HS-27A (cell line): ENCODE measurements around the gene IRX2.

Experiments
- DNase-seq: peaks from one replicate; pipeline ENCODE4 v3.0.0-alpha.2; 2012; ENCODE audit warnings: low read depth, missing footprints

The IRX2 gene

DNA sequence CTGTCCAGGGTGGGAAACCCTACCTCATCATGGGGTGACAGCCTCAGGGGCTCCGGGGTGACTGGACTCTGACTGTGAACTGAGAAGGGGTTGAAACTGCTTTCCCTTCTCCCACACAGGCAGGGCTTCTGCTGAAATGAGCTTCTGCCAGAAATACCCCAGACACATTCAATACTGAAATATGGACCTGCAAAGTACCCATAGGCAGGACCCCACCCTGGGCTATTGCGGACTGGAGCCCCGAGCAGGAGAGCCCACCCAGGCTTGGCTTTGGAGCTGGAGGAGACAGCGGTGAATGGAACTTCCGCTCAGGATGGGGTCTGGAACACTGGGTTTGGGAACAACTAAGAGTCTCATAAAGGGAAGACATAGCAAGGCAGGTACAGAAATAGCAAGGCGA is 37.5 kb downstream of the IRX2 start:
- DNase-seq = no peak

GRCh38 chr5:2711446-2712425 is 39.7 kb downstream of the IRX2 start:
- DNase-seq = no peak

GRCh38 chr5:2710910-2711309 is 40.6 kb downstream of the IRX2 start:
- no peak for DNase-seq

GRCh38 chr5:2709976-2710689 is 41.3 kb downstream of the IRX2 start:
- no peak for DNase-seq

- DNase-seq = no peak
Observed at GRCh38 chr5:2708751-2709150, 42.7 kb downstream of the IRX2 start.

- no peak for DNase-seq
Observed at GRCh38 chr5:2708132-2708531, 43.3 kb downstream of the IRX2 start.

GRCh38 chr5:2705861-2706260 is 45.6 kb downstream of the IRX2 start:
- DNase-seq = no peak

GRCh38 chr5:2704806-2705645 is 46.5 kb downstream of the IRX2 start:
- DNase-seq = no peak

DNA sequence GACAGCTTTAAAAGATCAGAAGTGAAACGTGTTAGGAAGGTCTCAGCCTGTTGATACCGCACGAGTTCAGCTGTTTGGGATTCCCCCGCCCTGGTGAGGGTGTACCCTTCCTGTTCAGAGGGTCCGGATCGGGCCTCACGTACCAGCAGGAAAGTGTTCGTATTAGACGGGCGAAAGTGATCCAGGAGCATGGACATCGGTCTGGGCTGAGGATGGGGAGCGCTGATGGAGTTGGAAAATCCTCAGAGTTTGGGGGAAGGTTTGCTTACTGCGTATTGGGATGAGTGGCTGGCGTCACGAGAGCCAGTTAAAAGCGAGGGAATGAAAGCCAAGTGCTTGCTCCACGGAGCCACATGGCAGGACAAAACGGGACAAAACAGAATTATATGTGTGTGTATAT is 47.4 kb downstream of the IRX2 start:
- no peak for DNase-seq

DNA sequence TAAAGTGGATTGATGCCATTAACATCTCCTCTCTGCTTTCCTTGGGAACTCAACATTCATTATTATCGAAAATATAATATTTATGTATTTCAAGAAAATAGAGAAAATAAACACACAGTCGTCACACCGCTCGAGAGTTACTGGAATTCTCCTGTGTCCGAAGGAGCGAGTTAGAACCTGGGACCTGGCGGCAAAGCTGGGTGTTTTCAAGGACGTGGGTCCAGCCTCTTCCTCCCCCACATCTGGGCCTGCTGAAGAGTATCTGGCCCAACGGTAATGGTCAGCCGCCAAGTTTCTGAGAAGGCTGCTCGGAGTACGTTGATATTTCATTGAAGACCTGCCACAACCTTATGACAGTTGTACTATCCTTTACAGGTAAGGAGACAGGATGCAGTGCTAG is 47.9 kb downstream of the IRX2 start:
- DNase-seq = no peak

- DNase-seq = no peak
Observed at GRCh38 chr5:2703041-2703440, 48.4 kb downstream of the IRX2 start.

- DNase-seq = no peak
Observed at GRCh38 chr5:2702096-2702879, 49.2 kb downstream of the IRX2 start.

DNA sequence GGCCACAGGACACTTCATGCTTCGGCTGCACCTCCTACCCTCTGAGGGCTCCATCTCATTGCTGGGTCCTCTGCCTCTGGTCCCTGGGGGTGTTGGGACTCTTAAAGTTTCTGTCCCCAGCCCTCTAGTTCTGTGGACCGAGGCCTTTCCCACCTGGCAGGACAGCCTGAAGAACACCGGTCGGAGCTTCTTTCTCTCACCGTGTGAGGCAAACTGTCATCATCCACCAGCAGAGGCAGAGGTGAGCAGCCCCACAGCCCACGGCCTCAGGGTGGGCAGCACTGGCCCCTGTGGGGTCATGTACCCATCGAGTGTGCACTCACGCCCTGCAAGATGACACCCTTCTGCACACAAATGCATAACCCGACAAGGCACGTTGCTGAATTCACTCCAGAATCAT is 49.9 kb downstream of the IRX2 start:
- no peak for DNase-seq

DNA sequence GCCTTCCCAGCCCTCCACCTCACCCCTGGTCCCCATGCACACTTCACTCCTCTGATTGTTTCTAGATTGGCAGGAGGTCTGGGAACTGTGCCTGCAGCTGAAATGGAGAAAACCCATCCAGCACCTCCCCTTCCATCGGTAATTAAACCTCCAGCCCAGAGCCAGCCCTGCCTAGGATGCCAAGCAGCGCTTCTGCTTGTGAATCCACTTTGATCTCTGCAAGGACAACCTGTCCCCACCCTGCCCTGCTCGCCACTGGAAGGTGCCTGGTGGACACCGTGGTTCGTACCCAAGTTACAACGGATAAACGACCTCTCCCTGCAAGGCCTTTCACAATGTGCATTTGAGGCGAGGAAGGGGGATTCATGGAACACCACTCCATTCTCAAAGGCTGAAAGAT is 50.6 kb downstream of the IRX2 start:
- no peak for DNase-seq

GRCh38 chr5:2699686-2700085 is 51.8 kb downstream of the IRX2 start:
- no peak for DNase-seq

GRCh38 chr5:2699231-2699630 is 52.2 kb downstream of the IRX2 start:
- DNase-seq = no peak

- DNase-seq = no peak
Observed at GRCh38 chr5:2698581-2698980, 52.9 kb downstream of the IRX2 start.

GRCh38 chr5:2697446-2698200 is 53.9 kb downstream of the IRX2 start:
- no peak for DNase-seq

GRCh38 chr5:2697041-2697440 is 54.4 kb downstream of the IRX2 start:
- no peak for DNase-seq
